ENCODE data around the gene IRGM. TPM values are rescaled to one million over a fixed set of nuclear protein-coding genes. Genes with fewer than 3 reads are reported as not detected.
"Not testable (repeated sequence)": the region's sequence is repeated elsewhere in the genome, so short reads cannot be mapped to it uniquely, and the experiment has no call there.

IRGM gene
- total RNA-seq, 2 experiments from 2014 or later = 0.77 to 0.88 TPM

DNA sequence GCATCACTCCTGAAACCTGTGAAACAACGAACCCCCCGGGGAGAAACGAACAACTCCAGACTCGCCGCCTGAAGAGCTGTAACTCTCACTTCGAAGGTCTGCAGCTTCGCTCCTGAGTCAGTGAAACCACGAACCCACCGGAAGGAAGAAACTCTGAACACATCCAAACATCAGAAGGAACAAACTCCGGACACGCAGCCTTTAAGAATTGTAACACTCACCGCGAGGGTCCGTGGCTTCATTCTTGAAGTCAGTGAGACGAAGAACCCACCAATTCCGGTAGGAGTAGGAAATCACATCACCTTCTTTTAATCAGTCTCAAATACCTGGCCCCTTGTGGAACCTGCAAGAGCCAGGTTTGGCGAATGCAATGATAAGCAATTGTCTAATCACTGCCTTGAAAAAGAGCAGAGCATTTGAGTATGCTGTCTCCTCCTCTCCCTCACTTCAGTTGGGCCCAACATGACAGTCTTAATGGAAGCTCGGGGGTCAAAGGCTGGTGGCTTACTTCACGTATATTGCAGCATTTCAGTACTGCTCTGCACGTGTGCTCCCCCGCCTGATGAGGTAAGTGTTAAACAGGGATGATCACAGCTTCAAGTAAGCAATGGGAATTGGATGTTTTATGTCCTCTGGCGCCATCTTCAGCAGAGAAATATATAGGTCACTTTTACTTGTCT, 473 bp downstream of the IRGM start:
- Mint-ChIP-seq H3K36me3 (no peaks in the 10 kb centered on the region), H3K4me3 (peak overlapping the region; percentile 73), H3K9me3 (no peaks in the 10 kb centered on the region), H3K27ac (peak overlapping the region; percentile 52), H3K27me3 (no peaks in the 10 kb centered on the region), H3K4me1 (ENCODE audit: low read depth) (peaks cover 20% of the 10 kb centered on the region)
- CTCF ChIA-PET = interaction anchor here (0.6 to 4.3 kb wide), 34 partner anchors 8 to 397 kb away, joined by 3 to 85 read pairs (median 6); partner anchors contain the start of genes DCTN4, RBM22, RPS14 and SMIM3
- POLR2A ChIA-PET = interaction anchor here (0.8 to 2.3 kb wide), 11 partner anchors 41 to 601 kb away, joined by 3 to 25 read pairs (median 4); partner anchors contain the start of genes DCTN4, RBM22, SLC36A1 and SMIM3
- peak; percentile 76 for DNase-seq
- intact Hi-C loops (cut with micrococcal nuclease) = loop anchor here (1.0 to 2.0 kb wide), 7 partner anchors 45 to 388 kb away; partner anchors contain the start of gene RBM22

DNA sequence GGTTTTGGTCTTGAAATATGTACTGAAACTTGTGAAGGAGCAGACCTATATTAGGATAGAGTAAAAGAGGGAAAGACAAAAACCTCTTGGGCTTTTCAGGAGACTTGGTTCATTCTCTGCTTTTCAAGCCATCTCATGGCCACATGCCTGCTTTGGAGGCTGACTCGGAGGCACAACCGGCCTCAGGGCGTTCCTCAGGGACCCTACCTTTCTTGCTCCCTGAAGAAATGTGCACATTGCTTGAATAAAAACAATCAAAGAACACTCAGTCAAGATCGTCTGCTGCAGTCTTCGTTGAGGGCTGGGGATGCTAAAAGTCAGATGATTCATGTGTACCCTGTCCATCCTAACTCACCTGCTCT, 994 bp downstream of the IRGM start:
- H3K4me1 Mint-ChIP-seq (ENCODE audit: low read depth) = peaks cover 22% of the 10 kb centered on the region
- H3K36me3 Mint-ChIP-seq = no peaks in the 10 kb centered on the region
- no peak overlapping the region for H3K27ac Mint-ChIP-seq
- CTCF ChIA-PET = interaction anchor here (0.6 to 4.3 kb wide), 27 partner anchors 8 to 398 kb away, joined by 3 to 85 read pairs (median 6); partner anchors contain the start of genes DCTN4, RBM22, RPS14 and SMIM3
- H3K9me3 Mint-ChIP-seq = no peaks in the 10 kb centered on the region
- POLR2A ChIA-PET = interaction anchor here (0.9 to 2.3 kb wide), 7 partner anchors 47 to 285 kb away, joined by 3 to 25 read pairs (median 4); partner anchors contain the start of gene RBM22
- no peak for DNase-seq
- intact Hi-C loops (cut with micrococcal nuclease) = loop anchor here (1.0 to 2.0 kb wide), 7 partner anchors 46 to 389 kb away; partner anchors contain the start of gene RBM22
- H3K27me3 Mint-ChIP-seq = no peaks in the 10 kb centered on the region
- no peak overlapping the region for H3K4me3 Mint-ChIP-seq

DNA sequence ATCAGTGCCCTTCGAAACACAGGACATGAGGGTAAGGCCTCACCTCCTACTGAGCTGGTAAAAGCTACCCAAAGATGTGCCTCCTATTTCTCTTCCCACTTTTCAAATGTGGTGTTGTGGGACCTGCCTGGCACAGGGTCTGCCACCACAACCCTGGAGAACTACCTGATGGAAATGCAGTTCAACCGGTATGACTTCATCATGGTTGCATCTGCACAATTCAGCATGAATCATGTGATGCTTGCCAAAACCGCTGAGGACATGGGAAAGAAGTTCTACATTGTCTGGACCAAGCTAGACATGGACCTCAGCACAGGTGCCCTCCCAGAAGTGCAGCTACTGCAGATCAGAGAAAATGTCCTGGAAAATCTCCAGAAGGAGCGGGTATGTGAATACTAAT, 1.9 kb downstream of the IRGM start:
- DNase-seq = no peak
- POLR2A ChIA-PET = no interaction called here
- H3K4me1 Mint-ChIP-seq (ENCODE audit: low read depth) = peaks cover 24% of the 10 kb centered on the region
- H3K27ac Mint-ChIP-seq = no peak overlapping the region
- no peaks in the 10 kb centered on the region for H3K9me3 Mint-ChIP-seq
- H3K36me3 Mint-ChIP-seq = no peaks in the 10 kb centered on the region
- no peak overlapping the region for H3K4me3 Mint-ChIP-seq
- intact Hi-C loops (cut with micrococcal nuclease) = no loop called here
- H3K27me3 Mint-ChIP-seq = no peaks in the 10 kb centered on the region
- CTCF ChIA-PET = interaction anchor here (0.6 to 4.3 kb wide), 5 partner anchors 47 to 286 kb away, joined by 3 to 85 read pairs (median 33); partner anchors contain the start of gene RBM22

DNA sequence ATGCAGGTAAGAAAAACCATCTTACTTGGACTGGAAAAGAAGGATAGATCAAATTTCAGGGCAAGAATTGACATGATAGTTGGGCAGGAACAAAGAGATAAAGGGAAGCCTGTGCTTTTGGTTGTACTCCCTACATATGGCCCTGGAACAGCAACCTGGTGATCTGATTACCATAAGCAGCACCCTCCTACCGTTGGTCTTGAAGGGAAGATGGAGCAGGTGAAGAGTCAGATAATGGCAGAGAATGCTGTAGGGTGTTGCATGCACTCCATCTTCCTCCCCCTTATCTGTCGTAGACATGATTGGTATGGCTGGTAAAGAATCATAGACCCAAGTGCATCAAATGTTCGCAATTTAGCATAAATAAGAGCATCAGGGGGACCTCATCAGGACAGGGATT, 4.7 kb downstream of the IRGM start:
- intact Hi-C loops (cut with micrococcal nuclease) = no loop called here
- CTCF ChIA-PET = interaction anchor here (1.0 to 1.4 kb wide), 3 partner anchors 50 to 392 kb away, joined by 3 to 6 read pairs (median 4); no protein-coding TSS in a partner anchor
- no peaks in the 10 kb centered on the region for H3K27me3 Mint-ChIP-seq
- no peak overlapping the region for H3K4me3 Mint-ChIP-seq
- no peaks in the 10 kb centered on the region for H3K36me3 Mint-ChIP-seq
- H3K9me3 Mint-ChIP-seq = no peaks in the 10 kb centered on the region
- no peak overlapping the region for H3K27ac Mint-ChIP-seq
- H3K4me1 Mint-ChIP-seq (ENCODE audit: low read depth) = peaks cover 27% of the 10 kb centered on the region
- POLR2A ChIA-PET = no interaction called here
- no peak for DNase-seq

DNA sequence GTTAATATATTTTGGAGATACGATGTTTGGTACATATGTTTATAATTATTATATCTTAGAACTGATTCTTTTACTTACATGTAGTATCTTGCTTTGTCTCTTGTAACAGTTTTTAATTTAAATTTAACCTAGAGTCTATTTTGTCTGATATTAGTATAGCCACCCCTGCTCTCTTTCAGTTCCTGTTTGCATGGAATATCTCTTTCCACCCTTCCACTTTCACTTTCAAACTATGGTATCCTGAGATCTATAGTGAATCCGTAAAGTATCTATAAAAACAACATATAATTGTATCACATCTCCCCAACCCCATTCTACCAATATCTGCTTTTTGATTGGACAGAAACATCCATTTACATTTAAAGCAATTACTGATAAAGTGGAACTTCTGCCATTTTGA, 7.2 kb downstream of the IRGM start:
- H3K36me3 Mint-ChIP-seq = no peaks in the 10 kb centered on the region
- H3K9me3 Mint-ChIP-seq = no peaks in the 10 kb centered on the region
- DNase-seq = no peak
- ChIA-PET CTCF (interaction anchor here (1.6 kb wide), 1 partner anchor 297 kb away, joined by 3 read pairs; no protein-coding TSS in a partner anchor), POLR2A (no interaction called here)
- no peak overlapping the region for H3K27ac Mint-ChIP-seq
- peaks cover 11% of the 10 kb centered on the region for H3K4me1 Mint-ChIP-seq (ENCODE audit: low read depth)
- H3K4me3 Mint-ChIP-seq = peak overlapping the region; percentile 4
- no peaks in the 10 kb centered on the region for H3K27me3 Mint-ChIP-seq
- intact Hi-C loops (cut with micrococcal nuclease) = no loop called here

DNA sequence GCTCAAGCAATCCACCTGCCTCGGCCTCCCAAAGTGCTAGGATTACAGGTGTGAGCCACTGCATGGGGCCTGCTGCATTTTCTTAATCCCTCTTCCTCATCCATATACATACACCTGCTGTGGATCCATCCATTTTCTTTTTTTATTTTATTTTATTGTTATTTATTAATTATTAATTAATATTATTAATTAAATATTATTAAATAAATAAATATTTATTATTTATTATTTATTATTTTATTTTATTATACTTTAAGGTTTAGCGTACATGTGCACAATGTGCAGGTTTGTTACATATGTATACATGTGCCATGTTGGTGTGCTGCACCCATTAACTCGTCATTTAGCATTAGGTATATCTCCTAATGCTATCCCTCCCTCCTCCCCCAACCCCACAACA, 10.4 kb downstream of the IRGM start:
- CTCF ChIA-PET = not testable (repeated sequence)

GRCh38 chr5:150860246-150860821, 14.0 kb downstream of the IRGM start:
- intact Hi-C loops (cut with micrococcal nuclease) = no loop called here
- CTCF ChIA-PET = interaction anchor here (1.1 kb wide), 1 partner anchor 14 kb away, joined by 3 read pairs; the partner anchor contains the start of gene IRGM
- H3K27ac Mint-ChIP-seq = no peak overlapping the region
- H3K4me1 Mint-ChIP-seq (ENCODE audit: low read depth) = no peaks in the 10 kb centered on the region
- no peak overlapping the region for H3K4me3 Mint-ChIP-seq
- POLR2A ChIA-PET = no interaction called here
- peaks cover 21% of the 10 kb centered on the region for H3K9me3 Mint-ChIP-seq
- DNase-seq = no peak
- peaks cover 20% of the 10 kb centered on the region for H3K36me3 Mint-ChIP-seq
- no peaks in the 10 kb centered on the region for H3K27me3 Mint-ChIP-seq

More for the DNA sequence above, 10.4 kb downstream of the IRGM start:
- H3K4me1 Mint-ChIP-seq (ENCODE audit: low read depth); POLR2A ChIA-PET; DNase-seq; H3K27me3 Mint-ChIP-seq; intact Hi-C loops (cut with micrococcal nuclease); H3K4me3 Mint-ChIP-seq; H3K27ac Mint-ChIP-seq: not testable (repeated sequence)
- Mint-ChIP-seq H3K36me3 (peaks cover 12% of the 10 kb centered on the region), H3K9me3 (peaks cover 13% of the 10 kb centered on the region)

GRCh38 chr5:150862070-150862469, 15.7 kb downstream of the IRGM start:
- peaks cover 28% of the 10 kb centered on the region for H3K9me3 Mint-ChIP-seq
- intact Hi-C loops (cut with micrococcal nuclease) = no loop called here
- no peak overlapping the region for H3K4me3 Mint-ChIP-seq
- H3K27ac Mint-ChIP-seq = no peak overlapping the region
- no peaks in the 10 kb centered on the region for H3K4me1 Mint-ChIP-seq (ENCODE audit: low read depth)
- no peaks in the 10 kb centered on the region for H3K27me3 Mint-ChIP-seq
- H3K36me3 Mint-ChIP-seq = peaks cover 20% of the 10 kb centered on the region
- ChIA-PET CTCF (no interaction called here), POLR2A (no interaction called here)
- DNase-seq = no peak

DNA sequence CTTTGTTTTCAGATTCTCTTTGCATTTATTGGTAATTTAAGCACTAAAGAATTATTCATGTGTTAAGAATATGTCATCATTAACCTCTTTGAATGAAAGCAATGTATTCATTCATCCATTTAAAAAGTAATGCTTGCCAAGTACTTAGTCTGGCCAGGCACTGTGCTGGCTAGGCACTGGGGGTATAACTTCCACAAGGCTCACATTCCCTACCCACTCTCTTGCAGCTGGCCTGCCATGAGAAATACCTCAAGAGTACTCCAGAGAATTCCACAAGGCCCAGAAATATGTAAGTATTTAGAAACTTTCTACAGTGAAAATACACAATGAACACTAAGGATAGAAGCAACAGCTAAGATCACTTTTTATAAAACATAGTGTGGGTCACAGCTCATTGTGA, 33.0 kb downstream of the IRGM start:
- Mint-ChIP-seq H3K4me1 (ENCODE audit: low read depth) (no peaks in the 10 kb centered on the region), H3K27me3 (no peaks in the 10 kb centered on the region), H3K4me3 (no peak overlapping the region), H3K36me3 (peaks cover 19% of the 10 kb centered on the region), H3K27ac (no peak overlapping the region), H3K9me3 (peaks cover 48% of the 10 kb centered on the region)
- DNase-seq = no peak
- ChIA-PET POLR2A (no interaction called here), CTCF (no interaction called here)
- intact Hi-C loops (cut with micrococcal nuclease) = no loop called here

DNA sequence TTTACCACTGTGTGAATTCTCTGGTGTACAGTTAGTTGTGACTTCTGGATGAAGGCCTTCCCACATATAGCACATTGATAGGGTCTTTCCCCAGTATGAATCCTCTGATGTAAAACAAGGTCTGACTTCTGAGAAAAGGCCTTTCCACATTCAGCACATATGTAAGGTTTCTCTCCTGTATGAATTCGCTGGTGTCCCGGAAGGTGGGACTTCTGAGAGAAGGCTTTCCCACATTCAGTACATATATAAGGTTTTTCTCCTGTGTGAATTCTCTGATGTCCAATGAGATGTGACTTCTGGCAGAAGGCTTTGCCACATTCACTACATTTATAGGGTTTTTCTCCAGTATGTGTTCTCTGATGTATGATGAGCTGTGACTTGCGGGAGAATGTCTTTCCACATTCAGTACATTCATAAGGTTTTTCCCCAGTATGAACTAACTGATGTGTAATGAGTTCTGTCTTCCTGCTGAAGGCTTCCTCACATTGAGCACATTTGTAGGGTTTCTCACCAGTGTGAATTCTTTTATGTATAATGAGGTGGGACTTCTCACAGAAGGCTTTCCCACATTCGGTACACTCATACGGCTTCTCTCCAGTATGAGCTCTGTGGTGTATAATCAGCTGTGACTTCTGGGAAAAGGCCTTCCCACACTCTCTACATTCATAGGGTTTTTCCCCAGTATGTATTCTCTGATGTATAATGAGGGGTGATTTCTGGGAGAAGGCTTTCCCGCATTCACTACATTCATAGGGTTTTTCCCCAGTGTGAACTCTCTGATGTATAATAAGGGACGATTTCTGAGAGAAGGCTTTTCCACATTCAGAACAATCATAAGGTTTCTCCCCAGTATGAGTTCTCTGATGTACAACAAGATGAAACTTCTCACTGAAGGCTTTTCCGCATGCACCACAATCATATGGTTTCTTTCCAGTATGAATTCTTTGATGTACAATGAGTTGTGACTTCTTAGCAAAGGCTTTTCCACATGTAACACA, 49.4 kb downstream of the IRGM start:
- Mint-ChIP-seq H3K9me3 (peaks cover 85% of the 10 kb centered on the region), H3K4me3 (no peak overlapping the region), H3K4me1 (ENCODE audit: low read depth) (no peaks in the 10 kb centered on the region), H3K36me3 (peaks cover 55% of the 10 kb centered on the region), H3K27ac (no peak overlapping the region), H3K27me3 (no peaks in the 10 kb centered on the region)
- POLR2A ChIA-PET = no interaction called here
- intact Hi-C loops (cut with micrococcal nuclease) = no loop called here
- no peak for DNase-seq
- CTCF ChIA-PET = no interaction called here

Measured in activated CD4-positive, alpha-beta memory T cell treated with anti-CD3 and anti-CD28 coated beads for 36 hours (primary cell).